Fibroblast of the aortic adventitia (primary cell): Measurements from ENCODE around the gene GIPC3. TPM values are rescaled to one million over a fixed set of nuclear protein-coding genes. Genes with fewer than 3 reads are reported as not detected.

ENCODE experiments used
- DNase-seq: peaks from one replicate; pipeline ENCODE4 v3.0.0-alpha.2; 2010; ENCODE audit warnings: low read depth
- H3K4me3 ChIP-seq: 2 replicates; pipeline ENCODE4 v1.5.1; 2011; ENCODE audit warnings: low read depth, mild to moderate bottlenecking, control low read depth, low read length, moderate library complexity
- CTCF ChIP-seq: IDR thresholded peaks from 2 replicates; pipeline ENCODE4 v1.5.1; 2011; ENCODE audit warnings: mild to moderate bottlenecking, low read length, control low read depth, inconsistent platforms; ENCODE audit not compliant: insufficient read depth
- total RNA-seq: library from RNA; depleted of rRNA; stranded (reverse); fragments of >200 nt; gene quantifications from 2 replicates; pipeline ENCODE4 v1.2.3, GENCODE V29; 2012; ENCODE audit warnings: low replicate concordance

Gene GIPC3
- total RNA-seq, result under 0.01 and 0.33 TPM in 2 replicates

GRCh38 chr19:3585301-3586126 lies at the start of gene GIPC3:
TSS of gene GIPC3 (plus strand) at chr19:3585478. CDS start at chr19:3585598, 120 bp downstream.
- DNase-seq, result no peak
- H3K4me3 ChIP-seq, result peak within 1 kb of the TSS; percentile 5
- no peak for TF ChIP-seq CTCF

- H3K4me3 ChIP-seq, result no peak overlapping the region
- no peak for TF ChIP-seq CTCF
- DNase-seq, result no peak
These were observed 49.7 kb upstream of the GIPC3 start for GRCh38 chr19:3535563-3535965.

- no peak for TF ChIP-seq CTCF
- DNase-seq, result no peak
- no peak overlapping the region for H3K4me3 ChIP-seq
These were observed 49.3 kb upstream of the GIPC3 start for GRCh38 chr19:3535981-3536380.

GRCh38 chr19:3536429-3537100 lies 48.7 kb upstream of the GIPC3 start:
- no peak for DNase-seq
- H3K4me3 ChIP-seq, result no peak overlapping the region
- no peak for TF ChIP-seq CTCF

- no peak overlapping the region for H3K4me3 ChIP-seq
- DNase-seq, result no peak
- no peak for TF ChIP-seq CTCF
These were observed 48.2 kb upstream of the GIPC3 start for GRCh38 chr19:3537101-3537437.

- H3K4me3 ChIP-seq, result no peak overlapping the region
- no peak for TF ChIP-seq CTCF
- no peak for DNase-seq
These were observed 47.6 kb upstream of the GIPC3 start for GRCh38 chr19:3537438-3538240.
